Activated naive CD4-positive, alpha-beta T cell treated with Interleukin-2 at 50 U/mL for 16 hours (primary cell): ENCODE results near the gene CACNA1G.
A peak's percentile ranks its signal among the peaks of the same experiment; 100 is the strongest.

Source experiments
- DNase-seq: peaks from one replicate; pipeline ENCODE4 v3.0.0-alpha.2; 2020

The CACNA1G gene

DNA sequence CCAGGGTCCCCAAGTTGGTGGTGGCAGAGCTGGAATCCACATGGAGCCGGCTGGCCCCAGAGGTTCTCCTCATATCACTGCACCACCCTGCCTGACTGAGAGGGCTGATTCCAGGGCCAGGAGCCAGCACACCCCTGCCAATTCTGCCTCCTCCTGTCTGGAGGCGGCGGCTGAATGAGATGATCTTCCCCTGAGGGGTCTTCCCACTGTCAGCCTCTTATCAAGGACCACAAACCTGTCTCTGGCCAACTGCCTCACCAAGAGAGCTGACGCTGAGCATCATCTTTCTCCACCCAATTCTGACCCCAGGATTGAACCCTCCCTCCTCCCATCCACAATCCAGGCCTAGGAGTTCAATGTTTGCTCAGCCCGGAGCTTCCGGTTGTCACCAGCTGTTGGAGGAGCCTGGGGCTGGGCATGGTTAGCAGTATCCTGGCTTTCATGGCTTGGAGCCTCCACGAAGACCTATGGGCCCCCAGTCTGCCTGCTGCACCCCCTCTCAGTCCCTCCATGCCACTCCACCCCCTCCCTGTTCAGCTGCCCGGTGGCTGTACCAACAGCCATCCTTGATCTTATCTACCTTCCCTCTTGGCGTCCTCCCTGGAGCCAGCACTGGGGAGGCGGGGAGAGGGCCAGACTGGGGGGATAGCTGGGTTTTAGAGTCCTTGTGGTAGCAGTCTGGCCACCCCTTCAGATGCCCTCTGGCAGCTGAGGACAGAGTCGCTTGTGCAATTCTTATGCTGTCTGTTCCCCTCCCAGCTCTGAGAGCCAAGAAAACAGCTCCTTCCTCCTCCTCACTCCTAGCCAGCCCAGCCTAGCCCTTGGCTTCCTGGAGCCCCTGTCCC lies 99.7 kb downstream of the CACNA1G start:
- no peak for DNase-seq

DNA sequence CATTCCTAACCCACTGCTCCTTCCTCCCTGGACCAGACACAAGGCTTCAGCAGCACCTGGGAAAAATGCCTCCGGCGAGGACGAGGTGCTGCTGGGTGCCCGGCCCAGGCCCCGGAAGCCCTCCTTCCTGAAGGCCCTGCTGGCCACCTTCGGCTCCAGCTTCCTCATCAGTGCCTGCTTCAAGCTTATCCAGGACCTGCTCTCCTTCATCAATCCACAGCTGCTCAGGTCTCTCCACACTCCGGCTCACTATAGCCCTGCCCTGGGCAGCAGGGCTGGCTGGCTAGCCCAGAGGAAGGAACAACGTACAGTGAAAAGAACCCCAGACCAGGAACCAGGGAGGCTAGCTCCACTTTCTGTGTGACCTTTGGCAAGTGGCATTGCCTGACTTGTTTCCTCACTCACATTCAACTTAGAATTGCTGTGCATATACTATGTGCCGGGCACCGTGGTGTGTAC lies 100.4 kb downstream of the CACNA1G start:
- no peak for DNase-seq

DNA sequence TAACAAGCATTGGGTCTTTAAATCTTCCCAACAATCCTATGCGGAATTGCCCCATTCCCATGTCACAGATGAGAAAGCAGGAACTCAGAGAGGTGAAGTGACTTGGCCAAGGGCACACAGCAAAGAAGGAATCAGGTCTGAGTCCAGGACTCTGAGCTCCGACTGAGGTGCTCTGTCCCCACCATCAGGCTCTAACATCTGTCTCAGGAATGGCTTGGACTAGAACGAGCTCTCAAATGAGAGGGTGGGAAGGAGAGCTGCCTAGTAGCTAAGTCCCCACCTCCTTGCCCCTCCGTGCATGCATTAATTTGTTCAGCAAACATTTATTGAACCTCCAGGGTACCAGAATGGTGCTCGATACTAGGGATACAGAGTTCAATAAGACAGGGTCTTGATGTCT lies 100.8 kb downstream of the CACNA1G start:
- DNase-seq, result no peak

DNA sequence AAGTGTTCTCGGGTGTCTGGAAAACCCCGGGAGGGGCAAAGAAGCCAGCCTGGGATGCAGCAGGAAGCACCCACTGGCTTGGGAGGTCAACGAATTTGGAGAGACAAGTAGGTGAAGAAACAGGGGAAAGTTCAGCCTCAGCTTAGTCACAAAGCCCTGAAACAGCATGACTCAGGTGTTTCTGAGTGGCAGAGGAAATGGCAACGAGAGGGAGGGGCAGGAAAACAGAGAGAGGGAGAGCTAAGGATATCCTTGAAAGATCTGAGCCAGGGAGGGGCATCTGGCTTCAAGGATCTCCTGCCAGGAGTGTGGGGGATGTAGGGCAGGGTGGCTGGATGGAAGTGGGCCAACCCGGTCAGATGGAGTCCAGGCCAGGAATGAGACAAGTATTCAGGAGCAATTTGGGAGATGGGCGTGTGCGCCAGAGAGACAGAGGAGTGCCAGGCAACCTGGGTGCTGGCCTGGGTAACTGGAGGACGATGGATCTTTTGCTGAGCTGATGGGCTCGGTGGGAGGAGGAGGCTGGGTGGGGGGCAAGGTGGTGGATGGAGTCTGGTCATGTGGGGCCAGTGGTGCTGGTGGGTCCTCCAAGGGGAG lies 101.4 kb downstream of the CACNA1G start:
- peak; percentile 19 for DNase-seq

DNA sequence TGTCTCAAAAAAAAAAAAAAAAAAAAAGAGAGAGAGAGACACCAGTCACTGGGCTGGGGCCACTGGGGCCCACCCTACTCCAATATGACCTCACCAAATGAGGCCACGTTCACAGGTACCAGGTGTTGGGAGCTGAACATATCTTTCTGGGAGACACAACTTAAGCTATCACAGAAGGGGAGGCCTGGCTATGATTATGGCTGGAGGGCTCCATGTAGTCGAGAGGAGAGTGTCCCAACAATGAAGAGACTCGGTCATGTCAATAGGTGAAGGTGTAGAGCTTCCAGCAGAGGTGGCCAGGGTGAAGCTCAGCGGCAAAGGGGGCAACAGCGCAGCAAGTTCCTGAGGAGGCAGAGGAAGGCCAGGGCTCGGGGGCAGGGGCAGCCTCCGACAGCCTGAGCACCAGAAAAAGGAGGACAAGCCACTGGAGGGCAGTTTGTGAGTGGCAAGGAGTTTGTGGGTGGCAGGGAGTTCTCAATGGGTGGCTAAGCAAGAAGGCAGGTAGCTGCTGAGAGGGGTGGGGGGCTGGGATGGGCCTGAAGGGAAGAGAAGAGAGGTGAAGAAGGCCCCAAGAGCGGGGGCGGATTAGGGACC lies 102.2 kb downstream of the CACNA1G start:
- no peak for DNase-seq

DNA sequence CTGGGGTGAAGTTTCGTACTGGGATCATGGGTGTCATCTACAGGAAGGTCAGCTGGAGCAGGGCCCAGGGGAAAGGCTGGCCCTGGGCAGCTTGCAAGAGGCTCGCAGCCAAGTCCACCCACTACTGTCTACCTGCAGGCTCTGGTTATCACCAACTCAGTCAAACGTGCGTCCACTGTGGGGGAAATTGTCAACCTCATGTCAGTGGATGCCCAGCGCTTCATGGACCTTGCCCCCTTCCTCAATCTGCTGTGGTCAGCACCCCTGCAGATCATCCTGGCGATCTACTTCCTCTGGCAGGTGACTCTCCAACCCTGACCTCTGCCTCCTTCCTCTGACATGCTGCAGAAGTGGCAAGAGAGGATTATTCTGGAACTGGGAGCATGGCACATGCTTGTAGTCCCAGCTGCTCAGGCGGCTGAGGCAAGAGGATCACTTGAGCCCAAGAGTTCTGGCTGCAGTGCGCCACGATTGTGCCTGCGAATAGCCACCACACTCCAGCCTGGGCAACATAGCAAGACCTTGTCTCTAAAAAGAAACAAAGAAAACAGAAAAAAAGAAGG lies 103.4 kb downstream of the CACNA1G start:
- no peak for DNase-seq

DNA sequence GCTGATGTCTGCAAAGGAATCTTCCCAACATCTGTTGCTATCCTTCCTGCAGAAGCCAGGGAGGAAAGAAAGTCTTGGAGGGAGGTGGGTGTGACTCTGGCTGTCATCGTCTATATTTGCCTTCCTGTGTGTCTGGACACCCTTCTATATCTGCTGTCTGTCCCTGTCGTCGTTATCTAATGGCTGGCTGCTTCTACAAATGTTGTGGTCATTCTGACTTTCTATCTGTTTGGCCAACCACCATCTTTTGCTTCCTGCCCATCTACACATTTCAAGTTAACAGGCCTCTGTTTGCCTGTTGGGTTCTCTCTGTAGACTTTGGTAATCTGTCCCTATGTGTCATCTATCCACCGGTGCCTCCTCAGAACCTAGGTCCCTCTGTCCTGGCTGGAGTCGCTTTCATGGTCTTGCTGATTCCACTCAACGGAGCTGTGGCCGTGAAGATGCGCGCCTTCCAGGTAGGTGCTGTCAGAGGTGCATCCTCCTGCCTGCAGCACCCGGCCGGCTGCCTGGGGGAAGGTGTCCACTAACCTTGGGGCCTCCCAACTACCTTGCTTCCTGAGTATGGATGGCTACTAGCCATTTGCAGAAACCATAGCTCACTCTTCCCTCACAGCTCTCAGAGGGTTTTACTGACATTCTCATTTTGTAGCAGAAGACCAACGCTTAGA lies 104.4 kb downstream of the CACNA1G start:
- DNase-seq, result no peak

DNA sequence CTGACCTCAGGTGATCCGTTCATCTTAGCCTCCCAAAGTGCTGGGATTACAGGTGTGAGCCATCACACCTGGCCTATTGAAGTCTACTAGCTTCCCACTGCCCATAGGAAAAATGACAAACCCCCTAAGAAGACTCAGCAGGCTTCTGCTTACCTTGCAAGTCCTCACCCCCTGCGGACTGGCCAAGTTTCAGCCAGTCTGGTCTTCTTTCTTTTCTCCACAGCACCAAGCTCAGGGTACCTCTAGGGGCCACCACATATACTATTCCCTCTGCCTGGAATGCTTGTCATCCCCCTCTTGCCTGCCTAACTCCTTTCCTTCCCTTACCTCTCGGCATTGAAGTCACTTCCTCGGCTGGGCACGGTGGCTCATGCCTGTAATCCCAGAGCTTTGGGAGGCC lies 105.3 kb downstream of the CACNA1G start:
- no peak for DNase-seq

DNA sequence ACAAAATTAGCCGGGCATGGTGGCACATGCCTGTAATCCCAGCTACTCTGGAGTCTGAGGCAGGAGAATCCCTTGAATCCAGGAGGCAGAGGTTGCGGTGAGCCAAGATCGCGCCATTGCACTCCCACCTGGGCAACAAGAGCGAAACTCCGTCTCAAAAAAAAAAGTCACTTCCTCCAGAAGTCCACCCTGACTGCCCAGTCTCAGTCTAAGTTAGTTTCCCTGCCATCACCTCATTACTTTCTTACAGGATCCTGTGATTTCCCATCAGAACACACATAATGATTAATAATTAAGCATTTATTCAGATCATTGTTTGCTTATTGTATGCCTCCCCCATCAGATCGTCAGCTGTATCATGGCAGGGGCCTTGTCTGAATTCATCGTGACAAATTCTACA lies 105.8 kb downstream of the CACNA1G start:
- DNase-seq, result no peak

DNA sequence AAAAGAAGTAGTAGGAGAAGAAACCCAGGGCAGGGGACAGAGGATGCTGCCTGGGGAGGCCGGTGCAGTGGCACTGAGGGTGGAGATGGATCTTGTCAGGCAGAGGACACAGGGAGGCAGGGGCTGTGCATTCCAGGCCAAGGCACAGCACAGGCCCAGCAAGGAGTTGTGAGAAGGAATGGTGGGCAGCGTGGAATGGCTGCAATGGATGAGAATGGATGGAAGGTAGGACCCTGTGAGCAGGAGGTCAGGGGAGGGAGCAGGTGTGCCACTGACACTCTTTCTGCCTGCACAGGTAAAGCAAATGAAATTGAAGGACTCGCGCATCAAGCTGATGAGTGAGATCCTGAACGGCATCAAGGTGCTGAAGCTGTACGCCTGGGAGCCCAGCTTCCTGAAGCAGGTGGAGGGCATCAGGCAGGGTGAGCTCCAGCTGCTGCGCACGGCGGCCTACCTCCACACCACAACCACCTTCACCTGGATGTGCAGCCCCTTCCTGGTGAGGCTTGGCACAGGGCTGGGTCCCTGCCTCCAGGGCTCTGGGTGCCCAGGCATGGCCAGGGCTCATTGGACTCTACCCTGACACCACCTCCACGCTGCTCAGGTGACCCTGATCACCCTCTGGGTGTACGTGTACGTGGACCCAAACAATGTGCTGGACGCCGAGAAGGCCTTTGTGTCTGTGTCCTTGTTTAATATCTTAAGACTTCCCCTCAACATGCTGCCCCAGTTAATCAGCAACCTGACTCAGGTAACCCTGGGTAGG lies 106.9 kb downstream of the CACNA1G start:
- DNase-seq, result no peak

DNA sequence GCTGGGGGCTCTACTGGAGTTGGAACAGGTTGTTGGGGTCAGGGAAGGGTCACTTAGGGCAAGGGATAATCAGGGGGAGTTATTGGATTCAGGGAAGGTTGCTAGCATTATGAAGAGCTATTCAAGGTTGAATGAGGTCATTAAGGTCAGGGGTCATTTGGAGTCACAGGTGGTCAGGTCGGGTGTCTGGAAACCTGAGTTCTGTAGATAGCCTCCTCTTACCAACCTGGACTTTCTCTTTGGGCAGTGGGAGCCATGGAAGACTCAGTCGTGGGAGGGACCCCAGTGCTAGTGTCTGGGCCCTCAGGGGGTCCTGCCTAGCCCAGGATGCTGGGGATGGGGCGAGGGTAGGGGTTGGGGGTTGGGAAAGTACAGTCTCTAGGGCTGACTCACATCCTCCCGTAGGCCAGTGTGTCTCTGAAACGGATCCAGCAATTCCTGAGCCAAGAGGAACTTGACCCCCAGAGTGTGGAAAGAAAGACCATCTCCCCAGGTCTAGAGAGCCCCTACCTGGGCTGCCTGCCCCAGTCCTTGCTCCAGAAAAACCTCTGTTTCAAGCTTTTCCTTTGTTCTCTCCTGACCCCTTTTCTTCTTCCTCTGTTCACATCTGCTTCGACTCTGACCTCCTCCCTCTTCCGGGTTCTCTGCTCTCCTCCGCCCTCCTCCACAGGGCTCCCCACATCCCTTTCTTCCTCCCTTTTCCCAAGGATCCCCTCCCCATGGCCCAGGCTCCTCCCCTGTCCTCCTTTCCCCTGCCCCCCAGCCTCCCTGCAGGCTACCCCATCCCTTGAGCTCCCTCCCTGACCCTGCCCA lies 107.7 kb downstream of the CACNA1G start:
- no peak for DNase-seq

DNA sequence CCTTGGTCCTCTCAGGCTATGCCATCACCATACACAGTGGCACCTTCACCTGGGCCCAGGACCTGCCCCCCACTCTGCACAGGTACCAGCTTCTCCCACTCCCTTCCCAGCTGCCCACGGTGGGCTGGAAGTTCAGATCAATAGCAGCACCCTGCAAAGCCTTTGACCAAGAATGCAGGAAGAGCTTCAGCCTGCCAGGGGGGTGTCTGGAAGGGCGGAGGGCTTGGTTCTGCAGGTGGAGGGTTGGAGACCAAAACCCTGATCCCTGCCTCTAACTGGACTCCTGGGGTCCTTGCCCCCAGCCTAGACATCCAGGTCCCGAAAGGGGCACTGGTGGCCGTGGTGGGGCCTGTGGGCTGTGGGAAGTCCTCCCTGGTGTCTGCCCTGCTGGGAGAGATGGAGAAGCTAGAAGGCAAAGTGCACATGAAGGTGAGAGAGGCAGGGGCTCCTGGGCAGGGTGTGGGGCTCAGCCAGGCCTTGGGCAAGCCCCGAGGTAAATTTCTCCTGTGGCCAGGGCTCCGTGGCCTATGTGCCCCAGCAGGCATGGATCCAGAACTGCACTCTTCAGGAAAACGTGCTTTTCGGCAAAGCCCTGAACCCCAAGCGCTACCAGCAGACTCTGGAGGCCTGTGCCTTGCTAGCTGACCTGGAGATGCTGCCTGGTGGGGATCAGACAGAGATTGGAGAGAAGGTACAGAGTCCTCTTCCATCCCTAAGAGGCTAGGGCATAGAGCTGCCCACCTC lies 108.5 kb downstream of the CACNA1G start:
- DNase-seq, result no peak

DNA sequence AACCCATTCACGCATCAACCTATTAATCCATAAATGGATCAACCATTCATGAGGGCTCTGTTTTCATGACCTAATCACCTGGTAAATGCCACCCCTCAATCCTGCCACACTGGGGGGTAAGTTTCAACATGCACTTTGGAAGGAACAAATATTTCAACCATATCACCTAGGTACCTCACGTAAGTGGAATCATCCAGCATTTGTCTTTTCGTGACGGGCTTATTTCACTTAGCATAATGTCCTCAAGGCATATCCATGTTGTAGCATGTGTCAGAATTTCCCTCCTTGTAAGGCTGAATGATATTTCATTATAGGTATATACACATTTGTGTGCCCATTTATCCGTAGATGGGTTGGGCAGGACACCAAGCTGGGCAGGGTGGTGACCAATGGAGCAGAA lies 111.6 kb downstream of the CACNA1G start:
- no peak for DNase-seq

DNA sequence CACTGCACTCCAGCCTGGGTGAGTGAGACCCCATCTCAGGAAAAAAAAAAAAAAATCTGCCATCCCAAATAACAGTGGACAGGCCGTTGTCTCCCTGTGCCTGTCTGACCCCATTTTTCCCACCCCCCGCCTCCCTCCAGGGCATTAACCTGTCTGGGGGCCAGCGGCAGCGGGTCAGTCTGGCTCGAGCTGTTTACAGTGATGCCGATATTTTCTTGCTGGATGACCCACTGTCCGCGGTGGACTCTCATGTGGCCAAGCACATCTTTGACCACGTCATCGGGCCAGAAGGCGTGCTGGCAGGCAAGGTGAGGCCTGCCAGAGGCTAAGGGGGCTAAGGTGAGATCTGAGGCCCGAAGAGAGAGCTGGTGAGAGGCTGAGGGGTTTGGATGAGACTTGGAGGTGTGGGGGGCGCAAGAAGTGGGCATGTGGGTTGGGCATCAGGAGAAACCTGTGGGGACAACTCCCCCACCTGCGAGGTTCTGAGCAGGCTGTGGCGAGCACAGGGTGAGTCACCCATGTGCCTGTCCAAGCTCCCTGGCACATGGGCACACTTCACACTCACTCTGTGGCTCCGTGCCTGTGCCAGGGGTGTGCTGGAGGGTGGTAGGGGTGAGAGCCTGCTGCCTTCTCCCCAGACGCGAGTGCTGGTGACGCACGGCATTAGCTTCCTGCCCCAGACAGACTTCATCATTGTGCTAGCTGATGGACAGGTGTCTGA lies 112.5 kb downstream of the CACNA1G start:
- DNase-seq, result no peak

DNA sequence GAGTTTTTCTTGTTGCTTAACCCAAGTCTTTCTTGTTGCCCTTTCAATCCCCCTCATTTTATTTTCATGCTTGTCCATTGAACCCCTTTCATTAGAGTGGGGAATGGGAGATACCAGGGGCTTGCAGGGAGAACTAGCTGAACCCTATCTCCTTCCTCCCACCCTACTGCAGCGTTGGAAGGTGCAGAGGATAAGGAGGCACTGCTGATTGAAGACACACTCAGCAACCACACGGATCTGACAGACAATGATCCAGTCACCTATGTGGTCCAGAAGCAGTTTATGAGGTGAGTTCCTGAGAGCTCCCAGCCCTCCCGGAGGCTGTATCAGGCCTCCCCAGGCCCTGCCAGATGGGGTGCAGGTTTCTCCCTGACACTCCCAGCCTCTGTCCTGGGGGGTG lies 114.7 kb downstream of the CACNA1G start:
- DNase-seq, result no peak

DNA sequence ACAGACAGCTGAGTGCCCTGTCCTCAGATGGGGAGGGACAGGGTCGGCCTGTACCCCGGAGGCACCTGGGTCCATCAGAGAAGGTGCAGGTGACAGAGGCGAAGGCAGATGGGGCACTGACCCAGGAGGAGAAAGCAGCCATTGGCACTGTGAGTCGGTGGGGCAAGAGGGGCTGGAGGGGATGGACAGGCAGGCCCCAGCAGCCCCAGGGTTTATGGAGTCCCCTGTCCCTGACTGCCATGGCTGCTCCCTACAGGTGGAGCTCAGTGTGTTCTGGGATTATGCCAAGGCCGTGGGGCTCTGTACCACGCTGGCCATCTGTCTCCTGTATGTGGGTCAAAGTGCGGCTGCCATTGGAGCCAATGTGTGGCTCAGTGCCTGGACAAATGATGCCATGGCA lies 115.1 kb downstream of the CACNA1G start:
- DNase-seq, result no peak

DNA sequence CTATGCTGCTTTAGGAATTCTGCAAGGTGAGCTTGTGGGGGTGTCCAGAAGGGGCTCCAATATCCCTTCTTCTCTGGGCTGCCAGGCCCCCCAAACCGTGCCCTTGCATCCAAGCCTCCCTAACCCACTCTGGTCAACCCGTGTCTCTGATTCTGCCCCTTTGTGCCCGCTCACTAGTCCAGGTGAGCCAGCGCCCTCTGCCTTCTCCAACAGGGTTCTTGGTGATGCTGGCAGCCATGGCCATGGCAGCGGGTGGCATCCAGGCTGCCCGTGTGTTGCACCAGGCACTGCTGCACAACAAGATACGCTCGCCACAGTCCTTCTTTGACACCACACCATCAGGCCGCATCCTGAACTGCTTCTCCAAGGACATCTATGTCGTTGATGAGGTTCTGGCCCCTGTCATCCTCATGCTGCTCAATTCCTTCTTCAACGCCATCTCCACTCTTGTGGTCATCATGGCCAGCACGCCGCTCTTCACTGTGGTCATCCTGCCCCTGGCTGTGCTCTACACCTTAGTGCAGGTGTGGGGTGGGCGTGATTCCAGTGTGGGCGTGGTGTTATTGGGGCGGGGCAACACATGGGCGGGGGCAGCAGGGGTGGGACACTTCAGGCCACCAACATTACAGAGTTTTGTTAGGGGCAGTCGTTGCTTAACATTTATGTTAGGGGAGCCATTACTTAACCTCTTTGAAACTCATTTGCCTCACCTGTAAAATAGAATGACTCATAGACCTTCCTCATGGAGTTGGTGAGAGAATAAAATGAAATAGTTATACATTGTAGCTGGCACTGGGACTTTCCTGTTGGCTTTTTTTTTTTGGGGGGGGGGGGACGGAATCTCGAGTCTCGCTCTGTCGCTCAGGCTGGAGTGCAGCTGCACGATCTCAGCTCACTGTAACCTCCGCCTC lies 115.8 kb downstream of the CACNA1G start:
- no peak for DNase-seq
